ENCODE results near the gene IGFL1.
"Not testable (repeated sequence)": the region's sequence is repeated elsewhere in the genome, so short reads cannot be mapped to it uniquely, and the experiment has no call there.

IGFL1 gene

GRCh38 chr19:46218160-46218559, 11.4 kb upstream of the IGFL1 start:
- DNase-seq, result no peak

GRCh38 chr19:46220038-46220615, 9.4 kb upstream of the IGFL1 start:
- no peak overlapping the region for H3K4me3 ChIP-seq (ENCODE audit: low read depth, low read length)
- H3K27ac ChIP-seq, result no peak overlapping the region
- in situ Hi-C loops (cut with HindIII; ENCODE audit: low pct_ligation_motif_present, low sequenced_read_pairs), result no loop called here
- no peak for DNase-seq
- H3K27me3 ChIP-seq (replicated peaks), result peaks cover 6% of the 10 kb centered on the region
- TF ChIP-seq CTCF (IDR thresholded peaks at IDR 0.05; ENCODE audit: low read depth, low read length, missing control alignments), result no peak
- H3K36me3 ChIP-seq (replicated peaks), result no peaks in the 10 kb centered on the region

More at GRCh38 chr19:46218160-46218559, 11.4 kb upstream of the IGFL1 start:
- H3K27me3 ChIP-seq (replicated peaks), result peaks cover 2% of the 10 kb centered on the region
- H3K36me3 ChIP-seq (replicated peaks), result no peaks in the 10 kb centered on the region
- in situ Hi-C loops (cut with HindIII; ENCODE audit: low pct_ligation_motif_present, low sequenced_read_pairs), result no loop called here
- TF ChIP-seq CTCF (IDR thresholded peaks at IDR 0.05; ENCODE audit: low read depth, low read length, missing control alignments), result no peak
- H3K4me3 ChIP-seq (ENCODE audit: low read depth, low read length), result no peak overlapping the region
- no peak overlapping the region for H3K27ac ChIP-seq

GRCh38 chr19:46221152-46221551, 8.4 kb upstream of the IGFL1 start:
- in situ Hi-C loops (cut with HindIII; ENCODE audit: low pct_ligation_motif_present, low sequenced_read_pairs), result no loop called here
- Histone ChIP-seq H3K27ac (no peak overlapping the region), H3K4me3 (ENCODE audit: low read depth, low read length) (no peak overlapping the region), H3K27me3 (replicated peaks) (peaks cover 8% of the 10 kb centered on the region), H3K36me3 (replicated peaks) (no peaks in the 10 kb centered on the region)
- no peak for TF ChIP-seq CTCF (IDR thresholded peaks at IDR 0.05; ENCODE audit: low read depth, low read length, missing control alignments)
- DNase-seq, result no peak

- peak; percentile 31 for DNase-seq
- Histone ChIP-seq H3K27ac (no peak overlapping the region), H3K4me3 (ENCODE audit: low read depth, low read length) (no peak overlapping the region), H3K27me3 (replicated peaks) (peaks cover 8% of the 10 kb centered on the region), H3K36me3 (replicated peaks) (no peaks in the 10 kb centered on the region)
- in situ Hi-C loops (cut with HindIII; ENCODE audit: low pct_ligation_motif_present, low sequenced_read_pairs), result no loop called here
- TF ChIP-seq CTCF (IDR thresholded peaks at IDR 0.05; ENCODE audit: low read depth, low read length, missing control alignments), result no peak
These were observed 7.4 kb upstream of the IGFL1 start for GRCh38 chr19:46221981-46222610.

- in situ Hi-C loops (cut with HindIII; ENCODE audit: low pct_ligation_motif_present, low sequenced_read_pairs); H3K4me3 ChIP-seq (ENCODE audit: low read depth, low read length); H3K27ac ChIP-seq; H3K36me3 ChIP-seq (replicated peaks): not testable (repeated sequence)
- DNase-seq, result peak; percentile 12
- peaks cover 12% of the 10 kb centered on the region for H3K27me3 ChIP-seq (replicated peaks)
These were observed 5.8 kb upstream of the IGFL1 start for GRCh38 chr19:46223787-46224186.

GRCh38 chr19:46224773-46225172, 4.8 kb upstream of the IGFL1 start:
- H3K27me3 ChIP-seq (replicated peaks), result peaks cover 14% of the 10 kb centered on the region
- in situ Hi-C loops (cut with HindIII; ENCODE audit: low pct_ligation_motif_present, low sequenced_read_pairs), result no loop called here
- no peak for DNase-seq
- H3K4me3 ChIP-seq (ENCODE audit: low read depth, low read length), result no peak overlapping the region
- TF ChIP-seq CTCF (IDR thresholded peaks at IDR 0.05; ENCODE audit: low read depth, low read length, missing control alignments), result no peak
- no peaks in the 10 kb centered on the region for H3K36me3 ChIP-seq (replicated peaks)
- H3K27ac ChIP-seq, result no peak overlapping the region
